GM19452 (cell line): Measurements from ENCODE around the gene GRPEL1.

Source experiments
- ATAC-seq: cut with Tn5 transposase; IDR thresholded peaks from one replicate; pipeline ENCODE4 v1.9.1; 2021; ENCODE audit not compliant: unreplicated experiment

The GRPEL1 gene

DNA sequence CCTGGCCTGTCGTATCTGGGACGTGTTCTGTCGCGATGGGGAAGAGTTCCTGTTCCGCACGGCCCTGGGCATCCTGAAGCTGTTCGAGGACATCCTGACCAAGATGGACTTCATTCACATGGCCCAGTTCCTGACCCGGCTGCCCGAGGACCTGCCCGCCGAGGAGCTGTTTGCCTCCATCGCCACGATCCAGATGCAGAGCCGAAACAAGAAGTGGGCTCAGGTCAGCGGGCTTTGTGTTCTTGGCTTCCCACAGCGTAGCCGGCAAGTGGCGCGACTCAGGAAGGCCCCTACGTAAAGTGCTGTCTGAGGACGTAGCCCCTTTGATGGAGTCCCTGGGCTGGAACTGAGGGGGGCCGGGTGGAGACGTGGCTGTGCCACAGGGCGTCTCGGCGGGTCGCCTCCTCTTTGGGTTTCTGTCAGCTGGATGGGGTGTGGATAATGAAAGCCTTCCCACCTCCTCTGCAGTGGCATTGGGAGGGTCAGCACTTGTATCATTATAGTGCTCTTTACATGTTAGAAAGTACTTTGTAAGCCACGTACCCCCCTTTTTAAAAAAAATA lies 42.7 kb downstream of the GRPEL1 start:
- no peak for ATAC-seq

DNA sequence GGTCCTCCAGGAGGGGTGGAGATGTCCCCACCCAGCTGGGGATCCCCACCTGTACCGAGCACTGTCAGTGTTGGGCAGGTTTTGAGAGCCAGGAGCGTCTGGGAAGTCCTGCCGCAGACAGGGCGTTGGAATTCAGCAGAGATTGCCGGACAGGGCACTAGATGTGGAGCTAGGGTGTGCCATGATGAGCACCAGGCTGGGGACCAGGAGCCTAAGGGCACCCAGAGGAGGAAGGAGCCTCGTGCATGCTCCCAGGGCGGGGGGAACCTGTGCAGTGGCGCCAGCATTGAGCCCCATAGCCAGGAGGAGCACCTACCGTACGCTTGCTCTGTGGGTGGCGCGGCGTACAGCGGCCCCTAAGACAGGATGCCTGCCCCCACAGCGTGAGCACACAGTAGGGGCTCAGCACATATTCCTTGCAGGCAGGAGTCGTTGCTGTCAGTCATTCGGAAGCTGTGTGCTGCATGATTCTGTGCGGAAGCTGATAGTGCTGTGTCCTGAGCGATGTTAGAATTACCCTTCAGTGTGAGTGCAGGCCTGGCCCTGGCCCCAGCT lies 43.5 kb downstream of the GRPEL1 start:
- ATAC-seq = no peak

- no peak for ATAC-seq
These were observed 44.0 kb downstream of the GRPEL1 start for GRCh38 chr4:7023901-7024300.

DNA sequence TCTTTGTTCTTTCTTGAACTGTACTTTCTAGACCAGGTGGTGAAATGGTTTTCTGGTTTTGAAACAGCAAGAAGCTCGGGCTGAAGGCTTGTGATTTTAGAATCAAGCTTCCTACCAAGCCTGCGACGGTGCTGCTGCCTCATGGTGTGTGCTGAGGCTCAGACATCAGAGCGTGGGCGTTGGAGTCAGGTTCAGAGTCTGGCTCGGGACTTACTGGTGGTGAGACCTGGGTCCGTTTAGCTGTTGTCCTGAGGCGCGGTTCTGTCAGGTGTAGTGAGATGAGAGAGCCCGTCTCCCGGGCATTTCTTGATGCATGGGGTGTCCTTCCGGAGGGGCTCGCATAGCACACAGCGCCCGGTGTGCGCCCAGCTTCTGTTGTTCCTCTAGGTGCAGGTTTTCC lies 44.4 kb downstream of the GRPEL1 start:
- no peak for ATAC-seq

DNA sequence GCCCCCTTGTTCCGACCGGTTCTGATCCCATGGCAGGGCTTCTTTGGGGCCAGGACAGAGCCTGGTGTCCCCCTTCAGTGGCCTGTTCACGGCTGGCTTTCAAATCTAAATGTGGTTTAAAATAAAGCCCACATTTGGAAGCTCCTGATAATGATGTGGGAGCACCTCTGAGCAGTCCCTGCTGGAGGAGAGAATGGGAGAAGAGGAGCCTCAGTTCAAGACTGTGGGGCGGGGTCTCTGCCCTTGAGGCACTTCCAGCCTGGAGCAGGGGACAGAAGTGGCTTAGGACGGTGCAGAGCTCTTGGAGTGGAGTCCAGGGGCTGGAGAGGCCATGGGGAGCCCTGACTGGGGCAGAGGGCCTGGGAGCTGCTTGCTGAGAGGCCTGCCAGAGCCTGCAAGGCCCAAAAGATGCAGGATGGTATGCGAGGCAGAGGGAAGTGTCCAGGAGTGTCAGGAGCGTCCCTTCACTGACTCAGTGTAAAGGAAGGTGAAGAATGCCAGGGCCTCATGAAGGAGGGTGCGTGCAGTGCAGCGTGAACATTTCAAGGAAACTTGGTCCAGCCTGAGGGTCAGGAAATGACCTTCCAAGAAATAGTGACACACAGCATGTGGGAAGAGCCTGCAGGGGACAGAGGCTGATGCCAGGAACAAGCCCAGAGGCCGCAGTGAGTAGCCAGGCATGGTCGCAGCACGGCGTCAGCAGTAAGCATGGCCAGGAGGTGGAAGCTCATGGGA lies 45.8 kb downstream of the GRPEL1 start:
- no peak for ATAC-seq

DNA sequence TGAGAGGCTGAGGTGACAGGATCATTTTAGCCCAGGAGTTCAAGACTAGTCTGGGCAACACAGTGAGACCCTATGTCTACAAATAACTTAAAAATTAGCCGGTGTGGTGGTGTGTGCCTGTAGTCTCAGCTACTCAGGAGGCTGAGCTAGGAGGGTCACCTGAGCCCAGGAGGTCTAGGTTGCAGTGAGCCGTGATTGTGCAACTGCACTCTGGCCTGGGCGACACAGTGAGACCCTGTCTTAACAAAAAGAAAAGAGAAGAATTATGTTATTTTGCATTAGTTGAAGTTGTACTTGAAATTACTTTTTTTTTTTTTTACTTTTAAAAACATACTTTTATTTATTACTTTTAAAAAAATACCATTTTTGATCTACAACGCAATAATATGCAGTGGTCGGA lies 46.5 kb downstream of the GRPEL1 start:
- no peak for ATAC-seq

- ATAC-seq = no peak
These were observed 47.0 kb downstream of the GRPEL1 start for GRCh38 chr4:7020856-7021255.

DNA sequence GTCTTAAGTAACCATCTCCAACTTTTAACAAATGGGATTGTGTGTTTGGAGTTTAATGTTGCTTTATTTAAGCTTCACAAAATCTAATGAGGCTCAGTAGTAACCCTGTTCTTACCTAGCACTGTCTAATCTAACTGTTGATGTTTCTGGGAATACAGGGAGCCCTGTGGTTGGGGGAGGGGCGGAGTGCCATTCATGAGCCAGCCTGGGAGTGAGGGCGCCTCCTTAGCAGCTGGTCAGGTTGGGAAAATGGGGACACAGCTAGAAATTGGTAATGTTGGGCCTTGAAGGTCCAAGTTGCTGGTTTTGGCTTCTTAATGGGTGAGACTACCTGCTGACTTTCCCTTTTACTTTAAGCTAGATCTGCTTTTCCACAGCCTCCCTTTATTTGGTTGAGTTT lies 47.6 kb downstream of the GRPEL1 start:
- no peak for ATAC-seq

GRCh38 chr4:7019367-7019766 lies 48.5 kb downstream of the GRPEL1 start:
- ATAC-seq = no peak

GRCh38 chr4:7018281-7018680 lies 49.6 kb downstream of the GRPEL1 start:
- ATAC-seq = no peak

GRCh38 chr4:7017446-7018048 lies 50.3 kb downstream of the GRPEL1 start:
- no peak for ATAC-seq

DNA sequence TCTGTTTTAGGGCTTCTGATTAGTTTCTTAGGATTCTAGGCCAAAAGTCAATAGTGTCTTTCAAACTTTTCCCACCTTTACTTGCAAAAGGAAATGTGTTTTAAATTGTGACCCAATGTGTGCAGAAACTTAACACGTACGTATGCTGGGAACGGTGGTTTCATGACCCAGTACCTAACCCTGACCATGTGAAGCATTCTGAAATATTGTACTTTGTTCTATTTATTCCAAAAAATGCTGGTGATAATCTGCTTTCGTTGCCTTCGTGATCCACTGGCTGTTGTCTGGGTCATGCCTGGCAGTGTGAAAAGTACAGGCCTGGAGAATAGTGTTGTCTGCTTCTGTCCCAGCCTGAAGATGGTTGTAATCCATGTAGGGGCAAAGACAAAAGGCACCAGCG lies 51.4 kb downstream of the GRPEL1 start:
- no peak for ATAC-seq

- no peak for ATAC-seq
These were observed 51.8 kb downstream of the GRPEL1 start for GRCh38 chr4:7016086-7016485.

DNA sequence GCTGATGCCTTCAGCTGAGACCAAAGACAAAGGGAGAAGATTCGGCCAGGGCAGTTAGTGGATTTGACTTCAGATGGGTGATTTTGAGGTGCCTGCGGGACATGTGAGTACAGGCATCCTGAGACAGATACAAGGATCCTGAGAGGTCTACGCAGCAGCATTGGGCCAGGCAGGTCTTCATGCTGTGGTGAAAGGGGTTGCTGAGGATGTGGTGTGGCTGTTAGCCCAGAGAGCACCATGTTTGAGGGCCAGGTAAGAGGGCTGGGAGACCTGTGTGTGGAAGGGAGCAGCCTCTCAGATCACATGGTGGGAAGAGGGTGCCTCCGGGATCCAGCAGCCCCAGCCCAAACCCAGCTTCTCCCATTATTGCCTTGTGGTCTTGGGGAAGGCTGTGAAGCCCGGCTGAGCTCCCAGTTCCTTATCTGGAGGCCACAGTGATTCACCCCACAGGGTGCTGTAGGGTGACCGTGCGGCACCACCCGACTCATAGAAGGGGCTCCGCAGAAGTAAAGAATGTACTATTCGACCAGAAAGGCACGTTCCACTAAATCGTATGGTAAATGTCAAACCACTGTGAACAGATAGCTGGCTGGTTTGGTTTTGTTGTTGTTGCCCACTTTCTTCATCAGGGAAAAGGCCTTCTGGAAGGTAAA lies 52.4 kb downstream of the GRPEL1 start:
- ATAC-seq = no peak

- no peak for ATAC-seq
These were observed 53.0 kb downstream of the GRPEL1 start for GRCh38 chr4:7014815-7015214.

- no peak for ATAC-seq
These were observed 54.7 kb downstream of the GRPEL1 start for GRCh38 chr4:7013175-7013574.

DNA sequence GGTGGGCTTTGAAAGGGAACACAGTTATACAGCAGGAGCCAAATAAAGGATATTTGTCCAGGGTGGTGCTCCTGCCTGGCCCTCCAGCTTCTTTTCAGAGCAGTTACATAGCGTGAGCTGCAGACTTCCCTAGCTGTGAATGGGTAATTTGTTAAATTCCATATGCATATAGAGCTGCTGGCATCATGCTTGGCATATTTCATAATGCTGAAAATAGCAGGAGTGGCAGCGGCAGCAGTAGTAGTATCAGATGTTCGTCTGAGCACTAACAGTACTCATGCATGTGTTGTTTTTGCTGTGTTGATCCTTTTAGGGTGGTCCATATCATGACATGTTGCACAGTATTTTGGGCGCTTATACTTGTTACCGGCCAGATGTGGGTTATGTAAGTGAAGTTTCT lies 58.3 kb downstream of the GRPEL1 start:
- no peak for ATAC-seq
